HCT116 (cell line): ENCODE measurements around the gene SCN4B. TPM values are rescaled to one million over a fixed set of nuclear protein-coding genes. Genes with fewer than 3 reads are reported as not detected.

ENCODE experiments used
- ATAC-seq: fragments of 200-7000 bp; cut with Tn5 transposase; 2 replicates; pipeline ENCODE4 v1.9.1; 2020; ENCODE audit warnings: mild to moderate bottlenecking, moderate library complexity
- BruUV-seq: library from RNA; stranded (reverse); fragments of 400-500 nt; replicated peaks from 2 replicates; lab custom pipeline; 2021; lab: Mats Ljungman, UMichigan
- CTCF ChIA-PET: fragments of 300-600 bp; sonication (Branson Sonifier 250); formaldehyde crosslinking; loops from one replicate; lab custom pipeline; 2021; ENCODE audit warnings: antibody characterized with exemption; lab: Charles Lee
- POLR2A ChIA-PET: fragments of 300-600, 350-600 bp; sonication (Branson Sonifier 250); formaldehyde crosslinking; loops from one replicate; lab custom pipeline; 2021; ENCODE audit warnings: antibody characterized with exemption; lab: Charles Lee
- RAD21 ChIA-PET, 2 experiments: fragments of 300-600 bp; sonication (Branson Sonifier 250); formaldehyde crosslinking; loops; one replicate each; lab custom pipeline; 2023; ENCODE audit warnings: low total read pairs in 2 of 2; ENCODE audit not compliant: uncharacterized antibody in 2 of 2, unreplicated experiment in 2 of 2, low non-redundant PET in 1 of 2; lab: Charles Lee
- DNase-seq: peaks from one replicate; pipeline ENCODE4 v3.0.0-alpha.2; 2010; ENCODE audit warnings: low read depth, low spot score
- H2AFZ ChIP-seq: fragments of 200-600 bp; shearing (Covaris generic), sonication (generic); 2 replicates; pipeline ENCODE4 v1.6.1; 2017; ENCODE audit warnings: low read depth, mixed run types, mixed read lengths, antibody characterized with exemption, low read length; ENCODE audit not compliant: poor library complexity, severe bottlenecking
- H3K27ac ChIP-seq: 2 replicates; pipeline ENCODE4 v1.5.1; 2012; ENCODE audit warnings: low read depth, low read length
- H3K27me3 ChIP-seq: fragments of 200-600 bp; sonication (generic); 2 replicates; pipeline ENCODE4 v1.6.1; 2016; ENCODE audit warnings: mixed run types, low read length, mixed read lengths; ENCODE audit not compliant: insufficient read depth
- H3K36me3 ChIP-seq, 2 experiments: fragments of 200-500 bp in 1 of 2; fragments of 200-600 bp in 1 of 2; sonication (Bioruptor generic) in 1 of 2; sonication (generic) in 1 of 2; 2 replicates each; pipeline versions ENCODE4 v1.5.1 to v1.6.1; 2014 to 2016; ENCODE audit warnings: low read length in 2 of 2, inconsistent platforms in 1 of 2, mixed read lengths in 1 of 2, mixed run types in 1 of 2; ENCODE audit not compliant: insufficient read depth in 2 of 2, control insufficient read depth in 1 of 2
- H3K4me1 ChIP-seq, 2 experiments: fragments of 200-600 bp in 1 of 2; sonication (generic) in 1 of 2; 2 replicates each; pipeline versions ENCODE4 v1.5.1 to v1.6.1; 2012 to 2017; ENCODE audit warnings: low read length in 2 of 2, inconsistent platforms in 1 of 2, mild to moderate bottlenecking in 1 of 2, mixed read lengths in 1 of 2, mixed run types in 1 of 2, moderate library complexity in 1 of 2; ENCODE audit not compliant: insufficient read depth in 2 of 2, control insufficient read depth in 1 of 2
- H3K4me2 ChIP-seq: fragments of 200-600 bp; sonication (generic); 2 replicates; pipeline ENCODE4 v1.6.1; 2017; ENCODE audit warnings: mixed run types, low read length, mixed read lengths
- H3K4me3 ChIP-seq, 2 experiments: fragments of 200-600 bp in 1 of 2; sonication (generic) in 1 of 2; replicated peaks in 1 of 2; 2 replicates each; pipeline ENCODE4 v1.5.1; 2011 to 2016; ENCODE audit warnings: low read length in 2 of 2, control low read depth in 1 of 2, low read depth in 1 of 2, mild to moderate bottlenecking in 1 of 2, mixed read lengths in 1 of 2, mixed run types in 1 of 2
- H3K79me2 ChIP-seq: fragments of 200-600 bp; sonication (generic); 2 replicates; pipeline ENCODE4 v1.6.1; 2017; ENCODE audit warnings: mild to moderate bottlenecking, mixed run types, low read length, moderate library complexity, mixed read lengths; ENCODE audit not compliant: insufficient read depth
- H3K9ac ChIP-seq: fragments of 200-600 bp; sonication (generic); 2 replicates; pipeline ENCODE4 v1.6.1; 2016; ENCODE audit warnings: low read length, mixed read lengths
- H3K9me2 ChIP-seq: fragments of 200-600 bp; sonication (generic), shearing (Covaris generic); 2 replicates; pipeline ENCODE4 v1.6.1; 2017; ENCODE audit warnings: mixed run types, mild to moderate bottlenecking, moderate library complexity; ENCODE audit not compliant: insufficient read depth
- H3K9me3 ChIP-seq, 2 experiments: fragments of 200-500 bp in 1 of 2; fragments of 200-600 bp in 1 of 2; sonication (Bioruptor generic) in 1 of 2; sonication (generic) in 1 of 2; 2 replicates each; pipeline ENCODE4 v1.6.1; 2014 to 2017; ENCODE audit warnings: low read length in 2 of 2, mixed read lengths in 2 of 2, inconsistent platforms in 1 of 2, low read depth in 1 of 2, mild to moderate bottlenecking in 1 of 2, mixed run types in 1 of 2, moderate library complexity in 1 of 2; ENCODE audit not compliant: control insufficient read depth in 1 of 2, insufficient read depth in 1 of 2
- H4K20me1 ChIP-seq: fragments of 200-600 bp; sonication (generic), shearing (Covaris generic); 2 replicates; pipeline ENCODE4 v1.6.1; 2017; ENCODE audit warnings: mixed run types, mild to moderate bottlenecking, moderate library complexity; ENCODE audit not compliant: insufficient read depth
- JUND ChIP-seq: IDR thresholded peaks from 2 replicates; pipeline ENCODE4 v1.6.1; 2012
- MAX ChIP-seq: IDR thresholded peaks from 2 replicates; pipeline ENCODE4 v1.6.1; 2012
- POLR2A ChIP-seq: IDR thresholded peaks from 2 replicates; pipeline ENCODE4 v1.7.0; 2011; ENCODE audit warnings: borderline replicate concordance; ENCODE audit not compliant: insufficient read depth, insufficient read length; ENCODE audit errors: extremely low read depth
- POLR2AphosphoS5 ChIP-seq: IDR thresholded peaks from 2 replicates; pipeline ENCODE4 v1.6.1; 2011; ENCODE audit warnings: mild to moderate bottlenecking, low read depth, low read length, moderate library complexity
- SP1 ChIP-seq: IDR thresholded peaks from 2 replicates; pipeline ENCODE4 v1.6.1; 2012; ENCODE audit warnings: low read depth
- TCF7L2 ChIP-seq: IDR thresholded peaks from 2 replicates; pipeline ENCODE4 v1.7.0; 2011; ENCODE audit warnings: borderline replicate concordance, inconsistent platforms; ENCODE audit not compliant: insufficient read depth, insufficient read length; ENCODE audit errors: extremely low read depth
- ZFX ChIP-seq: fragments of 450-650 bp; IDR thresholded peaks from 2 replicates; pipeline ENCODE4 v1.6.1; 2017
- intact Hi-C: fragments of 100-400 bp; cut with micrococcal nuclease; formaldehyde crosslinking; loops from 2 replicates; pipeline ENCODE4 v1.10.0; 2022
- total RNA-seq: library from RNA; stranded (reverse); gene quantifications from one replicate; pipeline ENCODE4 v1.2.1, GENCODE V29; 2021; ENCODE audit not compliant: unreplicated experiment

SCN4B gene
- total RNA-seq, 1 experiment from 2014 or later, result 0.32 TPM

DNA sequence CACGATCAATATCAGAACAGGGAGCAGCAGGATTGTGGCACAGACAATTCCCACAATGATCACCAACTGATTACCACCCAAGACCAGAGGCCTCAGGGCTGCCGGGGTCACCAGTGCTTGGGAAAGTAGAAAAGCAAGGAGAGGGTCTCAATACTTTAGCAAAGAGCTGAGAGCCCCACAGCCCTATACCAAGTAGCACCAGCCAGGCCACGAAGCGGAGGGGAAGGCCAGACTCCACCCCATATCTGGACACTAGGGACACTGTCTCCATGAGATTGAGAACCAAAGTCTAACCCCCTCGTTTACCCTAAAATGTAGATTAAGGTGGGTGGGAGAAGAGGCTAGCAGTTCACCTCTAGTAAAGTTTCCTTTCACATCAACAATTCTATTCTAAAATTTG lies 47.9 kb upstream of the SCN4B start:
- DNase-seq, result no peak
- no TSS peak for BruUV-seq
- H3K9ac ChIP-seq, result no peak overlapping the region
- TF ChIP-seq MAX (no peak), POLR2A (no peak), JUND (no peak)
- TF ChIP-seq, all 23 proteins: peak for 0
- Histone ChIP-seq H3K36me3 (no peaks in the 10 kb centered on the region), H3K9me2 (no peaks in the 10 kb centered on the region), H3K4me2 (no peak overlapping the region), H3K27me3 (no peaks in the 10 kb centered on the region), H3K9me3 (no peaks in the 10 kb centered on the region), H3K4me1 (peaks cover 0 to 10% of the 10 kb centered on the region in 2 experiments; a peak in 3 of 4 replicates), H4K20me1 (no peaks in the 10 kb centered on the region), H3K79me2 (no peaks in the 10 kb centered on the region), H3K27ac (no peak overlapping the region), H3K4me3 (no peak overlapping the region), H2AFZ (no peak overlapping the region)
- POLR2A ChIA-PET, result no interaction called here
- intact Hi-C loops, result no loop called here
- ATAC-seq, result no peak
- RAD21 ChIA-PET, result no interaction called here
- CTCF ChIA-PET, result no interaction called here

DNA sequence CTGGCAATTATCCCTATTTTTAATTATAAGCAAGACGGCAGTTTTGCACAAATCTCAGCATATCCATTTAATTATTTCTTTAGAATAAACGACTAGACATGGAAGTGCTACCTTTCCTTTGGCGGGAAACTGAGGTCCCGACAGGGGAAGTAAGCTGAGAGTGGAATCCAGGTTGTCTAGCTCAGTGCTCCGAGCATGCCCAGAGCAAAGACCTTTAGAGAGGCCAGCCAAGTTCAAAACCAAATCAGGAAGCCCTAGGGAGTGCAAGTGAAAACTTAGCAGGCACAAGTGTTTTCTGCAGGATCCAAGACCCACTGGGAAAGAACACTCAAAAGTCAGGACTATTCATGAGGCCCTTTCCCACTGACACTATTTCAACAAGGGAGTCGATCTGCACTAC lies 46.5 kb upstream of the SCN4B start:
- H3K27me3 ChIP-seq, result no peaks in the 10 kb centered on the region
- no peaks in the 10 kb centered on the region for H4K20me1 ChIP-seq
- H3K9ac ChIP-seq, result no peak overlapping the region
- no peaks in the 10 kb centered on the region for H3K9me2 ChIP-seq
- intact Hi-C loops, result no loop called here
- no peak overlapping the region for H3K4me3 ChIP-seq
- peak overlapping the region; percentile 59 for H2AFZ ChIP-seq
- ChIA-PET RAD21 (interaction anchor here (0.6 to 1.2 kb wide), 7 partner anchors 28 to 97 kb away, joined by 3 to 10 read pairs (median 3); no protein-coding TSS in a partner anchor), POLR2A (no interaction called here), CTCF (interaction anchor here (0.7 to 2.5 kb wide), 32 partner anchors 10 to 491 kb away, joined by 3 to 61 read pairs (median 5); partner anchors contain the start of genes MPZL3 and UBE4A)
- TF ChIP-seq TCF7L2 (no peak), JUND (no peak), MAX (no peak), SP1 (no peak), ZFX (no peak), POLR2AphosphoS5 (no peak)
- no peaks in the 10 kb centered on the region for H3K36me3 ChIP-seq
- DNase-seq (no peak), ATAC-seq (no peak)
- H3K79me2 ChIP-seq, result no peaks in the 10 kb centered on the region
- H3K4me2 ChIP-seq, result no peak overlapping the region
- H3K27ac ChIP-seq, result no peak overlapping the region
- peaks cover 0 to 17% of the 10 kb centered on the region in 2 experiments; a peak in 3 of 4 replicates for H3K4me1 ChIP-seq
- no TSS peak for BruUV-seq
- H3K9me3 ChIP-seq, result no peaks in the 10 kb centered on the region
